ENCODE results near the gene SV2C. TPM values are rescaled to one million over a fixed set of nuclear protein-coding genes. Genes with fewer than 3 reads are reported as not detected.

Gene SV2C
- total RNA-seq, 1 donor from 2014 or later = 0.33 TPM

GRCh38 chr5:76165711-76166374 is 82.7 kb downstream of the SV2C start:
- Mint-ChIP-seq H3K36me3 (ENCODE audit: low read depth) (no peaks in the 10 kb centered on the region), H3K4me3 (no peak overlapping the region), H3K27ac (ENCODE audit: unreplicated experiment) (no peak overlapping the region), H3K4me1 (peaks cover 4% of the 10 kb centered on the region), H3K9me3 (peaks cover 3% of the 10 kb centered on the region), H3K27me3 (ENCODE audit: low read depth) (no peaks in the 10 kb centered on the region)
- DNase-seq (ENCODE audit: low read depth, low spot score) = no peak
- TF ChIP-seq, protein P1, sequence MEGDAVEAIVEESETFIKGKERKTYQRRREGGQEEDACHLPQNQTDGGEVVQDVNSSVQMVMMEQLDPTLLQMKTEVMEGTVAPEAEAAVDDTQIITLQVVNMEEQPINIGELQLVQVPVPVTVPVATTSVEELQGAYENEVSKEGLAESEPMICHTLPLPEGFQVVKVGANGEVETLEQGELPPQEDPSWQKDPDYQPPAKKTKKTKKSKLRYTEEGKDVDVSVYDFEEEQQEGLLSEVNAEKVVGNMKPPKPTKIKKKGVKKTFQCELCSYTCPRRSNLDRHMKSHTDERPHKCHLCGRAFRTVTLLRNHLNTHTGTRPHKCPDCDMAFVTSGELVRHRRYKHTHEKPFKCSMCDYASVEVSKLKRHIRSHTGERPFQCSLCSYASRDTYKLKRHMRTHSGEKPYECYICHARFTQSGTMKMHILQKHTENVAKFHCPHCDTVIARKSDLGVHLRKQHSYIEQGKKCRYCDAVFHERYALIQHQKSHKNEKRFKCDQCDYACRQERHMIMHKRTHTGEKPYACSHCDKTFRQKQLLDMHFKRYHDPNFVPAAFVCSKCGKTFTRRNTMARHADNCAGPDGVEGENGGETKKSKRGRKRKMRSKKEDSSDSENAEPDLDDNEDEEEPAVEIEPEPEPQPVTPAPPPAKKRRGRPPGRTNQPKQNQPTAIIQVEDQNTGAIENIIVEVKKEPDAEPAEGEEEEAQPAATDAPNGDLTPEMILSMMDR (conservative IDR thresholded peaks at IDR 0.05) = no peak

GRCh38 chr5:76166886-76167576 is 83.8 kb downstream of the SV2C start:
- Mint-ChIP-seq H3K9me3 (peaks cover 3% of the 10 kb centered on the region), H3K4me3 (no peak overlapping the region), H3K36me3 (ENCODE audit: low read depth) (no peaks in the 10 kb centered on the region), H3K4me1 (peaks cover 4% of the 10 kb centered on the region), H3K27ac (ENCODE audit: unreplicated experiment) (no peak overlapping the region), H3K27me3 (ENCODE audit: low read depth) (no peaks in the 10 kb centered on the region)
- no peak for DNase-seq (ENCODE audit: low read depth, low spot score)
- TF ChIP-seq, protein P1 (conservative IDR thresholded peaks at IDR 0.05) = no peak

GRCh38 chr5:76169146-76169905 is 86.1 kb downstream of the SV2C start:
- H3K27me3 Mint-ChIP-seq (ENCODE audit: low read depth) = no peaks in the 10 kb centered on the region
- H3K27ac Mint-ChIP-seq (ENCODE audit: unreplicated experiment) = no peak overlapping the region
- TF ChIP-seq, protein P1 (conservative IDR thresholded peaks at IDR 0.05) = no peak
- peaks cover 3% of the 10 kb centered on the region for H3K9me3 Mint-ChIP-seq
- no peak for DNase-seq (ENCODE audit: low read depth, low spot score)
- peaks cover 4% of the 10 kb centered on the region for H3K4me1 Mint-ChIP-seq
- H3K36me3 Mint-ChIP-seq (ENCODE audit: low read depth) = peaks cover 3% of the 10 kb centered on the region
- H3K4me3 Mint-ChIP-seq = no peak overlapping the region

- Mint-ChIP-seq H3K4me1 (peaks cover 4% of the 10 kb centered on the region), H3K27me3 (ENCODE audit: low read depth) (no peaks in the 10 kb centered on the region), H3K36me3 (ENCODE audit: low read depth) (peaks cover 3% of the 10 kb centered on the region), H3K9me3 (no peaks in the 10 kb centered on the region), H3K4me3 (no peak overlapping the region), H3K27ac (ENCODE audit: unreplicated experiment) (no peak overlapping the region)
- no peak for DNase-seq (ENCODE audit: low read depth, low spot score)
- TF ChIP-seq, protein P1 (conservative IDR thresholded peaks at IDR 0.05) = no peak
Measured at GRCh38 chr5:76174101-76174500, 90.9 kb downstream of the SV2C start.

- Mint-ChIP-seq H3K36me3 (ENCODE audit: low read depth) (peaks cover 3% of the 10 kb centered on the region), H3K27ac (ENCODE audit: unreplicated experiment) (no peak overlapping the region), H3K4me1 (no peaks in the 10 kb centered on the region), H3K4me3 (no peak overlapping the region), H3K9me3 (no peaks in the 10 kb centered on the region), H3K27me3 (ENCODE audit: low read depth) (no peaks in the 10 kb centered on the region)
- TF ChIP-seq, protein P1 (conservative IDR thresholded peaks at IDR 0.05) = peak; percentile 84
- DNase-seq (ENCODE audit: low read depth, low spot score) = peak; percentile 53
Measured at GRCh38 chr5:76175051-76175666, 92.0 kb downstream of the SV2C start.
